Adrenal gland (tissue), 5 donors: Measurements from ENCODE around the gene SUN2.

Source experiments
- CTCF ChIP-seq, 6 experiments: fragments of 450-650 bp in 4 of 6; fragments of 200-600 bp in 2 of 6; sonication (generic) in 1 of 6; IDR thresholded peaks; 1 replicate in 5 of 6; 2 replicates in 1 of 6; pipeline versions ENCODE4 v1.5.1 to v1.8.0; 2016 to 2021; ENCODE audit warnings: antibody characterized with exemption in 6 of 6, mild to moderate bottlenecking in 2 of 6, moderate library complexity in 1 of 6
- POLR2A ChIP-seq, 2 donors: fragments of 450-650 bp; IDR thresholded peaks; one replicate each; pipeline ENCODE4 v1.6.1; 2017; ENCODE audit warnings: antibody characterized with exemption in 2 of 2, mild to moderate bottlenecking in 2 of 2, moderate library complexity in 1 of 2
- donor health status: DM: no; HTN: no; CAD: no.

DNA sequence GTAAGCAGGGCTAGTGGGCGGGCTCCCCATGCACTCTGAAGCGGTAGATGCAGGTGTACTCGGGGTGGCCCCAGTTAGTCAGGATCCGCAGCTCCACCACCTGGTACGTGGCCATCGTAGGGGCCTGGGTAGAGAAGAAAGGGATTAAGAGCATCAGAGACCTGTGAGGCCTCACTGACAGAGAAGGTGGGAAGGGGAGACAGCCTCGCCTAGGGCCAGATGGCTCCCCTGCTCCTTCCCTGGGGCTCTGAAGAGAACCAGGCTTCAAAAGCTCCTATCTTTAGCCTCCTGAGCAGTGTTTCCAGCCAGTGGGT lies 19.6 kb downstream of the SUN2 start:
- TF ChIP-seq CTCF (IDR thresholded peaks at IDR 0.05) (no peak), POLR2A (IDR thresholded peaks at IDR 0.05) (no peak)
